T47D (cell line): ENCODE measurements around the gene ADGRG3.
"Not testable (repeated sequence)": the region's sequence is repeated elsewhere in the genome, so short reads cannot be mapped to it uniquely, and the experiment has no call there.

Experiments
- DNase-seq, 2 experiments: peaks; one replicate each; pipeline versions ENCODE4 v3.0.0 to v3.0.0-alpha.2; 2011 to 2012; ENCODE audit warnings: low read depth in 1 of 2, low spot score in 1 of 2
- JUND ChIP-seq: IDR thresholded peaks from 2 replicates; pipeline ENCODE4 v1.6.1; 2012; ENCODE audit warnings: low read depth
- in situ Hi-C: cut with HindIII; loops from 2 replicates; pipeline ENCODE4 v1.10.0; 2016; ENCODE audit warnings: low sequenced_read_pairs, low pct_unique_long_range_greater_than_20kb

ADGRG3 gene

DNA sequence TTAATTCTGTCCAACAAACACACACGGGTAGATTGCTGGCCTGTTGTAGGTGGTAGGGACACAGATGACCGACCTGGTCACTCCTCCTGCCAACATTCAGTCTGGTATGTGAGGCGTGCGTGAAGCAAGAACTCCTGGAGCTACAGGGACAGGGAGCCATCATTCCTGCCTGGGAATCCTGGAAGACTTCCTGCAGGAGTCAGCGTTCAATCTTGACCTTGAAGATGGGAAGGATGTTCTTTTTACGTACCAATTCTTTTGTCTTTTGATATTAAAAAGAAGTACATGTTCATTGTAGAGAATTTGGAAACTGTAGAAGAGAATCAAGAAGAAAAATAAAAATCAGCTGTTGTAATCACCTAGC, 3.5 kb upstream of the ADGRG3 start:
- no peak for DNase-seq
- TF ChIP-seq JUND, result no peak
- in situ Hi-C loops, result no loop called here

DNA sequence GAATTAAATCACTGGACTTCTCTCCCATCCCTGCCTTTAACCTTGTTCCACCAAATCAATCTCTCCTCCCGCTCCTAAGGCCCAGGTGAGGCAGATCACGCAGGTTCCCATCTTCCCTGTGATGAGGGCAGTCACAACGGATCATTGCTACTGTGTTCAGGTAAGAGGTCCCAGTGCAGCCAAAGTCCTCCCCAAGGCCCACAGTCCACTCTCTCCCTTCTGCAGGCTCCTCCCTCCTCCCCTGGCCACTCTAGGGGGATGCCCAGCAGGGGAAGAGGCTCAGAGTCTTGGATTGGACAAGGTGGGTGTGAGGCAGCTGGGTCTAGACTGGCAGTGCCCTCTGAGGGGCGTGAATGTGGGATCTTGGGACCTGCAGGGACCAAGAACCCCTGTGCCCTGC, 2.6 kb upstream of the ADGRG3 start:
- no peak for DNase-seq
- no peak for TF ChIP-seq JUND
- in situ Hi-C loops, result no loop called here

DNA sequence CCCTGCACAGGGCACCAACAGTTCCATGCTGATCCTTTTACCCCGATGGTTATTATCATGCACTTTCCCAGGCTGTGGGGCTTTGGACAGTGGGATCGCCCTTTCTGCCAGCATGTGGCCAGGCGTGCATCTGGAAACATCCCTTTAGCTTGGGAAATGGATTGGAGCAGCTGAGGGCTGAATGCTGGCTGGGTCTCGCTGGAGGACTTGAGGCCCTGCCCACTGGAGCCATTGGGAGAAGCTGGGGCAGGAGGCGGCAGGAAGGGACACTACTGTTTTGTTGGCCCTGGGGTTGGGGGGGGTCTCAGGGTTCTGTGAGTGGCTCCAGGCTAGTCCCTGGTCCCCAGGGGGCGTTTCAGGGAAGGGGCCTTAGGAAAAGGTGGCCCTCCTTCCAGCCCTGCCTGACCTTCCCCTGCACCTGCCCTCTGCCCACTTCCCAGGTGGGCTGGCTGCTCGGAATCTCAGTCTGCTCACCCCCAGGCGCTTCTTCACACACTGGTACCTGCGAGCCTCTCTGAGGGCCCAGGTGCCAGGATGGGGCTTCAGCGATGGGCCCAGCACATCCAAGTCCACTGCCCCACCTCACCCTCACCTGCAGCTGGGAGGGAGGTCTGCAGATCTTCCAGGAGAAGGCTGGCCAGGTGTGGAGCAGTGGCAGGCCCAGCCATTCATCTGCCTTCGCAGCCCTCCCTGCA, 1.6 kb upstream of the ADGRG3 start:
- DNase-seq, result no peak
- in situ Hi-C loops, result no loop called here

DNA sequence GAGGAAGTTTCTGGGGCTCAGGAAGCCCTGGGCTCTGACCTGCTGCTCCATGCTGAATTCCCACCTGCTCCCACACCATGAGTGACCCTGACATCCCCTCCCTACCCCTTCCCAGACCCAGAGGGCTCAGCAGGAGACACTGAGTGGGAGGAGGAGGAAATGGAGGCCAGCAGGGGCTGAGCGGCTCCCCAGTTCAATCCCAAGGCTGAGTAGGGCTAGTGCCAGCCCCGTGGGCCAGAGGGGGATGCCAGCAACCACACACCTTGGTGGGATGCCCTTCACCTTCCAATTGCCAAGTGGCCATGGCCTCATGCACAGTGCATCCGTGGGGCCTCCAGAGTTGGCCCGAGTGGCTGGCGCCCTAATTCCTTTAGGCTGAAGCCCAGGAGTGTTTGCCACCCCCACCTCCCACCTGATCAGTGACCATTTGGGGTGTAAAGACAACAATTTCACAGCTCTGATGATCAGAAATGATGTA, 1.0 kb upstream of the ADGRG3 start:
- in situ Hi-C loops, result no loop called here
- no peak for TF ChIP-seq JUND
- no peak for DNase-seq

More for the DNA sequence above, 1.6 kb upstream of the ADGRG3 start:
- no peak for TF ChIP-seq JUND

DNA sequence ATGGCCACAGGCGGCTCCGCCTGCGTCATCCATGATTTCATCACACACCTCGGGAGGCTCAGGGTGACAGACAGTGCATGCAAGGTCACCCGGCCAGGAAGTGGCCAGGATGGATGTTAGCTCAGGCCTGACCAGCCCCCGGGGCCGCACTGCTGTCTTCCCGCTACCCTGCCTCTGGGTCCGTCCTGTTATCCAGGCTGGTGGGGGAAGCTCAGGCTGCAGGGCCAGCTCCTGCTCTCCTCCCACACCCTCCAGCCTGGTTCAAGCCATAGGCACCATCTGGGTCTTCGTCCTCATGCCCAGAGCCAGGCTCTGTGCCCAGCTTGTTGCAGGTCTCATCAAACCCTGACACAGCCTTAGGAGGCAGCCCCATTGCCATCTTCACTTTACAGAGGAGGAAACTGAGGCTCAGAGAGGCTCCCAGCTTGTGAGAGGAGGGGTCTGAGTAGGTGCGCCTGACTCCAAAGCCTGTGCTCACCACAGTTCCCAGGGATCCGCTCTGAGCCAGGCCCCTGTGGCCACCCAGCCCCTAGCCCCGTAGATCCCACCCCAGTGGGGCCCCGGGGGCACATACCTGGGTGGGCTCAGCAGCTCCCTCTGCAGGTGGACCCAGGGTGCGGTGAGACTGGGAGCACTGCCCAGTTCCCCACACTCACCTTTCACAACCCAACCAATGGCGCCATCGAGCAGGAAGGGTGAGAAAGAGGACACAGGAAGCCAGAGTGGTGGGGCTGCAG, 412 bp upstream of the ADGRG3 start:
- TF ChIP-seq JUND, result no peak
- DNase-seq, result no peak
- in situ Hi-C loops, result no loop called here

DNA sequence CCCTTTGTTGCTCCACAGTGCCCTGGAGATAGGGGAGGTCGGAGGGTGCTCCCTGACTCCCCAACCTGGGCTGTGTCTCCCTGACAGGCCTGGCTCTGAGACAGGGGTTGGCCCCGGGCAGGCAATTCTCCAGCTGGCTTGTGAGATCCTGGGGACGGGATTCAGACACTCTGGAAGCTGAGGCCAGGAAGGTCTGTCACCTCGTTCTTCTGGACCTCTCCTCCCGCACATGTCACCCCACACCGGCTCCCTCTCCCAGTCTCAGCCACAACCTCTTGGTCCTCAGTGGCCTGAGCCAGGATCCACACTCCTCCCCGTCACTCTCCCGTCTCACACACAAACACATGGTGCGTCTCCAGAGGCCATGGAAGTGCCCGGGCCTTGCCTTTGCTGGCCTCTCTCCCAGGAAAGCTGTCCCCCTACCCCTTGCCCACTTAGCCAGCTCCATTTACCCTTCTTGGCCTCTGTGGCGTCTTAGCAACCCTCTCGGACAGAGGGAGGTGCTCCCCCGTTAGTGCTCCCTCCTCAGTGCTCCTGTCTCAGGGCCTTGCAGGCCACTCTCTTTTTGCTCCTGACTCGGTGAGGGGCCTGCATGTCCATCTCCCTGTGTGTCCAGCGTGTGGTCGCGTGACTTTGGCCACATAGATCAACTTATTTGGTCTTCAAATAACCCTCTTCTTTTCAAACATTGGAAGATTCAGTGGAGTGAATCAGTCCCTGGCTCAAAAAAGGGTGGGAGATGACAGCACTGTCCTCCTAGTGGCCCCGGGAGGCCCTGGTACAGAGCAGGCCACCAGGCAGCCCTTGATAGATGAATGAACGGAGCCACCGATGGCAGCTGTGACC, 747 bp downstream of the ADGRG3 start:
- no peak for DNase-seq
- no peak for TF ChIP-seq JUND
- in situ Hi-C loops, result no loop called here

DNA sequence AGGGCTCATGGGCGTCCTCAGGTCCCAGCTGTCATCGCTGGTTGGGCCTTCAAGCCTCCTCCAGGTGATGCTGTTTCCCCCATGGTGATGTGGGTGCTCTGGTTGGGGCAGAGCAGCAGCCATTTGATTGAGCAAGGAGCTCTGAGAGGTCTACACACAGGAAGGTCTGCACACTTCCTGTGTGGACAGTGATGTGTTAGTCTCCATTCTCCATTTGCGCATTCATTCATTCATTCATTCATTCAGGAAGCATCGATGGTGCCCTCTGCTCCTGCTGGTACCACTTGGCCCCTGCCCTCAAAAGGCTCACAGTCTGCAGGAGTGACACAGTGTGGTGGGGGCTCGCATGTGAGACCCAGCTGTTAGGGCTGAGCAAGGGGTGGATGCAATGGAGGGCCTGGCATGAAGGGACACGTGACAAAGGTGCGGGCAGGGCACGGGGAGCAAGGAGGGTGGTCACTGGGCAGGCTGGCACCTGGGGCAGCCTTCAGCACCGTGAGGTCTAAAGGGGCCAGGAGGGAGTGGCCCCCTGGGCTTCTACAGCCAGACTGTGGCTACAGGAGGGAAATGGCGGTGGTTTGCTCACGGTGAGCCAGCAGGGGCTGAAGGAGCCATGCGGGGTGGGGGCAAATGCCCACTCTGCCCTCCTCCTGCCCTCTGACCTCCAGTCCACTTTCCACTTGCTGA, 1.5 kb downstream of the ADGRG3 start:
- in situ Hi-C loops, result no loop called here
- no peak for TF ChIP-seq JUND
- no peak for DNase-seq

DNA sequence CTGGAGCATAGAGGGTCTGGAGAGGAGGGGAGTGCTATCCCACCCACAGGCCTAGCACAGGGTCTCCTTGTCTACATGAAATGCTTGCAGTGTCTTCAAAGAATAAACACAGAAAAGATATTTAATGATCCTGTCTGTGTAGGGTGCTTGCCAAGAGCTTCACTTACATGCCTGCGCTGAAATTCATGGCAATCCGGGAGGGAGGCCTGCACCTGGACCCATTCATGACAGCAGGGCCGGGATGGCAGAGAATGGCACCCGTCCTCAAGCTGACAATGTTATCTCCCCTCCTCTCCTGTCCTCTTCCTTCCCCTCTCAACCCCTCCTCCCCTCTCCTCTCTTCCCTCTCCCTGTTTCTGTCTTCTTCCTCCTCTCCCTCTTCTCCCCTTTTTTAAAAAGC, 2.1 kb downstream of the ADGRG3 start:
- no peak for TF ChIP-seq JUND
- in situ Hi-C loops, result no loop called here
- no peak for DNase-seq

DNA sequence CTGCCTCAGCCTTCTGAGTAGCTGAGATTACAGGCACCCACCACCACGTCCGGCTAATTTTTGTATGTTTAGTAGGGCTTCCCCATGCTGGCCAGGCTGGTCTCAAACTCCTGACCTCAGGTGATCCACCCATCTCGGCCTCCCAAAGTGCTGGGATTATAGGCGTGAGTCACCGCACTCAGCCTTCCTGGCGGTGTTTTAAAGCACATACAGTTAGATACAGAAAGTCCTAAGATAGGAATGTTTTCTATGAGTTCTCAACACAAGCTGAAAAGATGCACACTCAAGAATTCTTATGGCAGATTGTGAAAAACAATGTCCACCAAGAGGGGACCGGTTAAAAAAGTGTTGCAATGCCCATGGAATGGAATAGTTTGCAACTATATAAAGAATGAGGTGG, 3.3 kb downstream of the ADGRG3 start:
- in situ Hi-C loops, result not testable (repeated sequence)

DNA sequence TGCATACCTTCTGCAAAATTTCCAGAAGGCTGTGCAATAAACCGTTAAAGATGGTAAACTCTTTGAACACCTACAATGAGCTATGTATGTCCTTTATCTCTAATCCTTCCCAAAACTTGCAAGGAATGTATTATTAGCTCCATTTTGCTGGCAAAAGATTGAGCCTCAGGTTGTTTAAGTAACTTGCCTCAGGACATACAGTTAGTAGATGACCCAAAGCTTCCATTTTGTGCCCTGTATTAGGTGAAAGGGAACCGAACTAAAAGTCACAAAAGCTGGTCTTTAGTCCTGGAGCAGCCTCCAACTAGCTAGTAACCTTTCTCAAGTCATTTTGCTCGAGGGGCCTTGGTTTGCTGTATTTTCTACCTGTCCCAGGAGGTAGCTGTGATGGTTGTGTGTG, 4.3 kb downstream of the ADGRG3 start:
- DNase-seq, result no peak
- in situ Hi-C loops, result no loop called here
- TF ChIP-seq JUND, result no peak

More for the DNA sequence above, 3.3 kb downstream of the ADGRG3 start:
- DNase-seq, result not testable (repeated sequence)

DNA sequence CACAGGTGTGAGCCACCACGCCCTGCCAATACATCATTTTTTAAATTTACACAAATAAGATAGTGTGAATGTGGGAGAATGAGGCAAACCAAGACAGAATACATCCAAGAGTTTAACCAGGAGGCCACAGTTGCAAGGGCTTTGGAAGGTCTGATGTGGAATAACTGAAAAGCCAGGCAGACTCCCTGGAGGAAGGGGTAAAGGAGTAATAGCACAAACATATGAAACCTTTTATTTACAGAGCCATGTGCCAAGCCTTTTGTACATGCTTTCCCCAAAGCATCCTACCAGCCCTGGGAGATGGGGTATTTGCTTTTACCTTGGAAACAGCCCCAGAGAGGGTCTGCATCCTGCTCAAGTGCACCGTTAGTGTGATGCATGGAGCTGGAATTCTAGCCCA, 4.7 kb downstream of the ADGRG3 start:
- no peak for TF ChIP-seq JUND
- in situ Hi-C loops, result no loop called here
- DNase-seq, result no peak

DNA sequence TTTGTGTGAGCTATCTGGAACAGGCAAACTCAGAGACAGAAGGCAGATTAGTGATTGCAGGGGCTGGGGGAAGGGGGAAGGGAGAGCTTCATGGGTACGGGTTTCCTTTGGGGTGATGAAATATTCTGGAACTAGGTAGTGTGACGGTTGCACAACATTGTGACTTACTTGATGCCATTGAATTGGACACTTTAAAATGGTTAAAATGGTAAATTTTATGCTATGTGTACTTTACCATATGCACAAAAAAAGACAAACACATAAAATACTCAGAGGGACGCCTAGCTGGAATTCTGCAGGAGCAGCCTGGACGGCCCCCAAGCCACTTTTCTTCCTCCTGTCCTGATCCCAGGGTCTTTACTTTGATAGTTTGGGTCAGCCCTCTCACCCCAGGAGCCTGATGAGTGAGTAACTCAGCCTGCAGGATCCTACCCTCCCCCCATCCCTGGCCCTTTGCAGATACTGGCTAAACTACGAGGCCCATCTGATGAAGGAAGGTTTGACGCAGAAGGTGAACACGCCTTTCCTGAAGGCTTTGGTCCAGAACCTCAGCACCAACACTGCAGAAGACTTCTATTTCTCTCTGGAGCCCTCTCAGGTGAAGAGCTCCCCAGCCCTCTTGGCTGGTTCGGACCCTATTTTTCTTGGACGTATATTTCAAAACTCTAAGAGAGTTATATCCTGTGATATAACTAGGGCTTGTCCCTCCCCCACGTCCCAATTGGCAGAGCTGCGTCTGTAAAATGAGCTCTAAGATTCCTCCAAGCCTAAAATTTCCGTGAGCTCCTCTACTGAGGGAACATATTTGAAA, 7.8 kb downstream of the ADGRG3 start:
- TF ChIP-seq JUND, result no peak
- in situ Hi-C loops, result no loop called here
- DNase-seq, result no peak
